DMS 273 (cell line): Measurements from ENCODE around the gene KAT14.
"Not testable (repeated sequence)": the region's sequence is repeated elsewhere in the genome, so short reads cannot be mapped to it uniquely, and the experiment has no call there.

ENCODE experiments used
- DNase-seq: peaks from one replicate; lab custom pipeline; 2025; ENCODE audit not compliant: unreplicated experiment; lab: John Stamatoyannopoulos, UW

Gene KAT14

GRCh38 chr20:18218280-18218679 is 80.6 kb downstream of the KAT14 start:
- DNase-seq, result no peak

- DNase-seq, result no peak
Observed at GRCh38 chr20:18223409-18223808, 85.7 kb downstream of the KAT14 start.

- peak; percentile 79 for DNase-seq
Observed at GRCh38 chr20:18224968-18225568, 87.4 kb downstream of the KAT14 start.

- peak; percentile 48 for DNase-seq
Observed at GRCh38 chr20:18225632-18226031, 88.0 kb downstream of the KAT14 start.

GRCh38 chr20:18226741-18227140 is 89.1 kb downstream of the KAT14 start:
- DNase-seq, result not testable (repeated sequence)

- no peak for DNase-seq
Observed at GRCh38 chr20:18233408-18233943, 95.8 kb downstream of the KAT14 start.
